ENCODE results near the gene ACOT13.

The ACOT13 gene

DNA sequence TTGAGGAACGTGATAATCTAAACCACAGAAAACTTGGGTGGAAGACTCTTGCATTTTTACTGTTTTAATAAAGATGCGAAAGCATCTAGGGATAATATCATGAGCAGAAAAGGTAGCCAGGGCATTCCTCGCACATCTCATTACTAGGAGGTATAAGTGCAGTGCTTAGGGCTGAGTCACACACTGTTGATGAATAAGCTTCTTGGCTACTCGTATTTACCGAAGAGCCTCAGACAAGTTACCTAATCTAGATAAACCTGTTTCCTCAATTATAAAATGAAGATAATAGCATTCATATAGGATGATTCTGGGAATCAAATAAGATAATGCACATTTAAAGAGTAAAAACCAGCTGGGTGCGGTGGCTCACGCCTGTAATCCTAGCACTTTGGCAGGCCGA is 20.1 kb upstream of the ACOT13 start:
- Histone ChIP-seq H3K27me3 (ENCODE audit: low read depth, low read length) (peaks cover 8% of the 10 kb centered on the region; the same call in 1 of the 2 replicates), H3K4me2 (ENCODE audit: low read length) (peak overlapping the region; percentile 78), H3K27ac (ENCODE audit: low read length) (no peak overlapping the region), H2AFZ (ENCODE audit: low read depth, low read length) (no peak overlapping the region), H3K79me2 (ENCODE audit: low read length) (no peaks in the 10 kb centered on the region), H3K9me3 (ENCODE audit: insufficient read depth, low read length) (no peaks in the 10 kb centered on the region), H4K20me1 (ENCODE audit: insufficient read depth, low read length) (no peaks in the 10 kb centered on the region), H3K4me1 (ENCODE audit: low read length) (peaks cover 19% of the 10 kb centered on the region), H3K4me3 (ENCODE audit: low read length) (no peak overlapping the region), H3K36me3 (replicated peaks; ENCODE audit: low read depth, low read length) (peaks cover 12% of the 10 kb centered on the region), H3K9ac (ENCODE audit: low read length) (no peak overlapping the region)
- TF ChIP-seq EZH2phosphoT487 (IDR thresholded peaks at IDR 0.05; ENCODE audit: low read depth), result no peak
- TF ChIP-seq, protein P1, sequence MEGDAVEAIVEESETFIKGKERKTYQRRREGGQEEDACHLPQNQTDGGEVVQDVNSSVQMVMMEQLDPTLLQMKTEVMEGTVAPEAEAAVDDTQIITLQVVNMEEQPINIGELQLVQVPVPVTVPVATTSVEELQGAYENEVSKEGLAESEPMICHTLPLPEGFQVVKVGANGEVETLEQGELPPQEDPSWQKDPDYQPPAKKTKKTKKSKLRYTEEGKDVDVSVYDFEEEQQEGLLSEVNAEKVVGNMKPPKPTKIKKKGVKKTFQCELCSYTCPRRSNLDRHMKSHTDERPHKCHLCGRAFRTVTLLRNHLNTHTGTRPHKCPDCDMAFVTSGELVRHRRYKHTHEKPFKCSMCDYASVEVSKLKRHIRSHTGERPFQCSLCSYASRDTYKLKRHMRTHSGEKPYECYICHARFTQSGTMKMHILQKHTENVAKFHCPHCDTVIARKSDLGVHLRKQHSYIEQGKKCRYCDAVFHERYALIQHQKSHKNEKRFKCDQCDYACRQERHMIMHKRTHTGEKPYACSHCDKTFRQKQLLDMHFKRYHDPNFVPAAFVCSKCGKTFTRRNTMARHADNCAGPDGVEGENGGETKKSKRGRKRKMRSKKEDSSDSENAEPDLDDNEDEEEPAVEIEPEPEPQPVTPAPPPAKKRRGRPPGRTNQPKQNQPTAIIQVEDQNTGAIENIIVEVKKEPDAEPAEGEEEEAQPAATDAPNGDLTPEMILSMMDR (IDR thresholded peaks at IDR 0.05; ENCODE audit: low read depth, low read length), result no peak

DNA sequence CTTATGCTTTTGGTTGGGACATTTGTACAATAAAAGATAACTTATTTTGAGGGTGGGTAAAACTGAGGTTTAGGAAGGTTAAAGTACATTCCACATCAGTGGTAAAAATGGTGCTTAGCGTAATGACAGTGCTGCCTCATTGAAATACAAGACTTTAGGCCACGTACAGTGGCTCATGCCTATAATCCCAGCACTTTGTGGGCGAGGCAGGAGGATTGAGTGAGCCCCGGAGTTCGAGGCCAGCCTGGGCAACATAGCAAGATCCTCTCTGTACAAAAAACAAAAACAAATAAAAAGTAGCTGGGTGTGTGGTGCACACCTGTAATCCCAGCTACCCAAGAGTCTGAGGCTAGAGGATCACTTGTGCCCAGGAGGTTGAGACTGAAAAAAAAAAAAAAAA is 18.6 kb upstream of the ACOT13 start:
- Histone ChIP-seq H3K9ac (ENCODE audit: low read length) (no peak overlapping the region), H3K27ac (ENCODE audit: low read length) (no peak overlapping the region), H3K4me3 (ENCODE audit: low read length) (no peak overlapping the region), H3K9me3 (ENCODE audit: insufficient read depth, low read length) (no peaks in the 10 kb centered on the region), H3K4me2 (ENCODE audit: low read length) (no peak overlapping the region), H4K20me1 (ENCODE audit: insufficient read depth, low read length) (no peaks in the 10 kb centered on the region), H3K36me3 (replicated peaks; ENCODE audit: low read depth, low read length) (peaks cover 17% of the 10 kb centered on the region), H3K27me3 (ENCODE audit: low read depth, low read length) (peaks cover 8% of the 10 kb centered on the region; the same call in 1 of the 2 replicates), H2AFZ (ENCODE audit: low read depth, low read length) (no peak overlapping the region), H3K79me2 (ENCODE audit: low read length) (no peaks in the 10 kb centered on the region), H3K4me1 (ENCODE audit: low read length) (peaks cover 19% of the 10 kb centered on the region)
- no peak for TF ChIP-seq EZH2phosphoT487 (IDR thresholded peaks at IDR 0.05; ENCODE audit: low read depth)
- TF ChIP-seq, protein P1 (IDR thresholded peaks at IDR 0.05; ENCODE audit: low read depth, low read length), result no peak

DNA sequence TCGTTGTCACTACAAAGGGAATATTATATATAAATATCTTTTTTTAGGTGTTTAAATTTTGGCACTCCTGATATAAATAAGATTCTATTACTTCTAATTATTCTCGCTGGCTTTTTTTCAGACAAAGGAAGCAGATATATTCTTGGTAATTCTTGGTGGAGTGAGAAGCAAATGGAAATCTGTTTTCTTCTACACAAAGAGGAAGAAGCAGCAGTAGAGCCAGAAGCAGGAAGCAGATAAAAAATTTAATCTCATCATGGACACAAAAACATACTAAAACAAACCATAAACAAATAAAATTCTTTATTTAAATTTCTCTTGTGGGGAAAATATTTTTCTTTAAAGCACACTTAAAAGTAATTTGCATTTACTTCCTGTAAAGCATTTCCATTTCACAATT is 17.2 kb upstream of the ACOT13 start:
- Histone ChIP-seq H3K9me3 (ENCODE audit: insufficient read depth, low read length) (no peaks in the 10 kb centered on the region), H2AFZ (ENCODE audit: low read depth, low read length) (no peak overlapping the region), H3K79me2 (ENCODE audit: low read length) (no peaks in the 10 kb centered on the region), H3K4me1 (ENCODE audit: low read length) (peaks cover 14% of the 10 kb centered on the region), H4K20me1 (ENCODE audit: insufficient read depth, low read length) (no peaks in the 10 kb centered on the region), H3K9ac (ENCODE audit: low read length) (no peak overlapping the region), H3K4me3 (ENCODE audit: low read length) (no peak overlapping the region), H3K4me2 (ENCODE audit: low read length) (no peak overlapping the region), H3K27me3 (ENCODE audit: low read depth, low read length) (peaks cover 5% of the 10 kb centered on the region; the same call in 1 of the 2 replicates), H3K36me3 (replicated peaks; ENCODE audit: low read depth, low read length) (peaks cover 21% of the 10 kb centered on the region), H3K27ac (ENCODE audit: low read length) (no peak overlapping the region)
- TF ChIP-seq, protein P1 (IDR thresholded peaks at IDR 0.05; ENCODE audit: low read depth, low read length), result no peak
- TF ChIP-seq EZH2phosphoT487 (IDR thresholded peaks at IDR 0.05; ENCODE audit: low read depth), result no peak

DNA sequence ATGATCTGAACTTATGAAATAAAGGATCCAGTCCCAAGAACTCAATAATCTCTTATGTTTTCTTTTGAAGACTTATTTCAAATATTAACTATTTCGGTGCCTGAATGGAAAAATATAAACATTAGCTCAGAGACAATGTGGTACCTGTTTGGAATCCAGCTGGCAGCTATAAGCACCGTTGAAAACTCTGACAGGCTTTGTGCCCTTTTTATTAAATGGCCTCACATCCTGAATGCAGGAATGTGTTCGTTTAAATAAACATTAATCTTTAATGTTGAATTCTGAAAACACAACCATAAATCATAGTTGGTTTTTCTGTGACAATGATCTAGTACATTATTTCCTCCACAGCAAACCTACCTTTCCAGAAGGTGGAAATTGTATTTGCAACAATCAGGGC is 16.5 kb upstream of the ACOT13 start:
- no peak overlapping the region for H2AFZ ChIP-seq (ENCODE audit: low read depth, low read length)
- H3K4me3 ChIP-seq (ENCODE audit: low read length), result no peak overlapping the region
- H3K79me2 ChIP-seq (ENCODE audit: low read length), result no peaks in the 10 kb centered on the region
- H3K4me2 ChIP-seq (ENCODE audit: low read length), result no peak overlapping the region
- peaks cover 9% of the 10 kb centered on the region for H3K4me1 ChIP-seq (ENCODE audit: low read length)
- TF ChIP-seq, protein P1 (IDR thresholded peaks at IDR 0.05; ENCODE audit: low read depth, low read length), result no peak
- TF ChIP-seq EZH2phosphoT487 (IDR thresholded peaks at IDR 0.05; ENCODE audit: low read depth), result no peak
- H3K36me3 ChIP-seq (replicated peaks; ENCODE audit: low read depth, low read length), result peaks cover 21% of the 10 kb centered on the region
- no peaks in the 10 kb centered on the region for H3K9me3 ChIP-seq (ENCODE audit: insufficient read depth, low read length)
- no peak overlapping the region for H3K27ac ChIP-seq (ENCODE audit: low read length)
- H3K9ac ChIP-seq (ENCODE audit: low read length), result no peak overlapping the region
- H4K20me1 ChIP-seq (ENCODE audit: insufficient read depth, low read length), result no peaks in the 10 kb centered on the region
- H3K27me3 ChIP-seq (ENCODE audit: low read depth, low read length), result no peaks in the 10 kb centered on the region
